GM12878 (cell line): ENCODE results near the gene RALGPS2. TPM values are rescaled to one million over a fixed set of nuclear protein-coding genes. Genes with fewer than 3 reads are reported as not detected.

ENCODE experiments used
- BCL11A ChIP-seq: IDR thresholded peaks from 2 replicates; pipeline ENCODE4 v1.6.1; 2011; ENCODE audit warnings: low read depth, low read length
- E2F8 ChIP-seq: fragments of 450-650 bp; IDR thresholded peaks from 2 replicates; pipeline ENCODE4 v1.6.1; 2018; ENCODE audit warnings: mild to moderate bottlenecking, low read depth, moderate library complexity; ENCODE audit not compliant: partially characterized antibody
- ETV6 ChIP-seq, 2 experiments: fragments of 450-650 bp in 1 of 2; IDR thresholded peaks in 1 of 2; conservative IDR thresholded peaks in 1 of 2; 2 replicates each; pipeline ENCODE4 v1.6.1; 2014; ENCODE audit warnings: antibody characterized with exemption in 1 of 2, borderline replicate concordance in 1 of 2, low read depth in 1 of 2, mild to moderate bottlenecking in 1 of 2, moderate library complexity in 1 of 2
- GABPA ChIP-seq: IDR thresholded peaks from 2 replicates; pipeline ENCODE4 v1.6.1; 2014; ENCODE audit warnings: antibody characterized with exemption, low read depth, mild to moderate bottlenecking, inconsistent platforms
- HSF1 ChIP-seq: fragments of 150-350 bp; IDR thresholded peaks from 2 replicates; pipeline ENCODE4 v1.6.1; 2014; ENCODE audit warnings: mild to moderate bottlenecking, low read depth, low read length
- MTA2 ChIP-seq: fragments of 450-650 bp; IDR thresholded peaks from 2 replicates; pipeline ENCODE4 v1.6.1; 2016; ENCODE audit warnings: low read depth, mild to moderate bottlenecking, moderate library complexity
- SIN3A ChIP-seq: IDR thresholded peaks from 2 replicates; pipeline ENCODE4 v1.6.1; 2012; ENCODE audit warnings: low read depth, low read length, improper control_type of control experiment
- ZBTB33 ChIP-seq: fragments of 450-650 bp; IDR thresholded peaks from 2 replicates; pipeline ENCODE4 v1.6.1; 2017; ENCODE audit warnings: mild to moderate bottlenecking
- polyA plus RNA-seq, 11 experiments: library from polyadenylated mRNA; depleted of rRNA in 4 of 11; unstranded in 6 of 11; stranded (reverse) in 5 of 11; fragments of >200 nt; fragmentation: Nextera tagmentation in 4 of 11; fragmentation: Illumina TruSeq in 1 of 11; extraction: Ambion mirVana in 4 of 11; extraction: Trizol in 1 of 11; gene quantifications; 1 replicate in 1 of 11; 2 replicates in 10 of 11; pipeline versions ENCODE4 v1.2.1 to v1.2.3, GENCODE V29; 2011 to 2016; ENCODE audit warnings: inconsistent platforms in 2 of 11, missing spikeins in 2 of 11, low read depth in 1 of 11
- total RNA-seq, 4 experiments: library from RNA; depleted of rRNA in 3 of 4; stranded (reverse); fragments of >200 nt in 3 of 4; fragmentation: Illumina TruSeq in 1 of 4; extraction: Trizol in 1 of 4; gene quantifications; 2 replicates each; pipeline versions ENCODE4 v1.2.1 to v1.2.3, GENCODE V29; 2013 to 2021

Gene RALGPS2
- total and polyA plus RNA-seq, 10 of the 15 experiments (the other 5 are each of a cell fraction or from before 2014, with no cell fraction given): 0.08 to 3.7 (median 0.50) TPM

GRCh38 chr1:178718520-178718919 is 6.5 kb upstream of the RALGPS2 start (continued):
- TF ChIP-seq ZBTB33 (no peak), E2F8 (no peak), MTA2 (no peak), GABPA (no peak), SIN3A (no peak), BCL11A (no peak), ETV6 (conservative IDR thresholded peaks at IDR 0.05 in 1 of 2, IDR thresholded peaks at IDR 0.05 in 1 of 2; ENCODE audit: borderline replicate concordance in 1 of 2, low read depth in 1 of 2) (no peak), HSF1 (no peak)
- TF ChIP-seq, all 136 proteins: peak for 0
